K562 (cell line): Measurements from ENCODE around the gene EML2. TPM values are rescaled to one million over a fixed set of nuclear protein-coding genes. Genes with fewer than 3 reads are reported as not detected.

ENCODE experiments used
- ATAC-seq: fragments of 200-7000 bp; cut with Tn5 transposase; 3 replicates; pipeline ENCODE4 v1.9.1; 2020; ENCODE audit warnings: moderate library complexity
- BruUV-seq: library from RNA; stranded (reverse); fragments of 400-500 nt; replicated peaks from 2 replicates; lab custom pipeline; 2021; lab: Mats Ljungman, UMichigan
- CTCF ChIA-PET: fragments of 300-600 bp; formaldehyde crosslinking; extraction: SDS; loops from one replicate; lab custom pipeline; 2021; ENCODE audit warnings: low intra/inter-chr PET ratio; lab: Yijun Ruan, JAX
- POLR2A ChIA-PET: fragments of 300-600, 350-650 bp; sonication (Branson Sonifier 250); formaldehyde crosslinking; extraction: SDS; loops from one replicate; lab custom pipeline; 2021; ENCODE audit warnings: antibody characterized with exemption, inconsistent platforms; lab: Yijun Ruan, JAX
- DNase-seq, 4 experiments: peaks; one replicate each; pipeline versions ENCODE4 v3.0.0 to v3.0.0-alpha.2; 2011 to 2018; ENCODE audit warnings: low spot score in 3 of 4, mixed read lengths in 3 of 4; ENCODE audit errors: extremely low read depth in 1 of 4
- FAIRE-seq: peaks from 2 replicates; lab custom pipeline; 2011; peaks lifted over from hg19 to GRCh38; lab: Jason Lieb, UNC
- H2AFZ ChIP-seq: 2 replicates; pipeline ENCODE4 v1.6.0; 2011; ENCODE audit warnings: low read depth, low read length, control low read depth, inconsistent platforms
- H3K27ac ChIP-seq: fragments of 200-600 bp; 3 replicates; pipeline ENCODE4 v1.8.0; 2011; ENCODE audit warnings: low read depth, mild to moderate bottlenecking, control low read depth, inconsistent platforms, low read length, moderate library complexity, mixed read lengths; ENCODE audit errors: extremely low read depth
- H3K27me3 ChIP-seq, 2 experiments: fragments of 300-600 bp in 1 of 2; 2 replicates in 1 of 2; 3 replicates in 1 of 2; pipeline versions ENCODE4 v1.6.0 to v1.8.0; 2011; ENCODE audit warnings: inconsistent platforms in 2 of 2, low read length in 2 of 2, mild to moderate bottlenecking in 1 of 2, mixed read lengths in 1 of 2, moderate library complexity in 1 of 2; ENCODE audit not compliant: control insufficient read depth in 2 of 2, insufficient read depth in 2 of 2
- H3K36me3 ChIP-seq: fragments of 300-600 bp; 3 replicates; pipeline ENCODE4 v1.8.0; 2011; ENCODE audit warnings: mild to moderate bottlenecking, low read length, inconsistent platforms; ENCODE audit not compliant: control insufficient read depth, insufficient read depth
- H3K4me1 ChIP-seq, 2 experiments: fragments of 200-600 bp in 1 of 2; replicated peaks in 1 of 2; 2 replicates in 1 of 2; 3 replicates in 1 of 2; pipeline versions ENCODE4 v1.5.1 to v1.8.0; 2011; ENCODE audit warnings: inconsistent platforms in 2 of 2, low read length in 2 of 2, mild to moderate bottlenecking in 1 of 2, mixed read lengths in 1 of 2, moderate library complexity in 1 of 2; ENCODE audit not compliant: control insufficient read depth in 2 of 2, insufficient read depth in 2 of 2
- H3K4me2 ChIP-seq: 2 replicates; pipeline ENCODE4 v1.6.1; 2011; ENCODE audit warnings: low read length, control low read depth, inconsistent platforms, mixed read lengths; ENCODE audit not compliant: insufficient read depth
- H3K4me3 ChIP-seq: fragments of 200-600 bp; sonication (generic), shearing (Covaris generic); 2 replicates; pipeline ENCODE4 v1.5.1; 2016; ENCODE audit warnings: control low read depth, inconsistent platforms
- H3K79me2 ChIP-seq: fragments of 200-600 bp; 3 replicates; pipeline ENCODE4 v1.8.0; 2011; ENCODE audit warnings: low read length, inconsistent platforms; ENCODE audit not compliant: control insufficient read depth, insufficient read depth
- H3K9ac ChIP-seq, 2 experiments: 2 replicates each; pipeline versions ENCODE4 v1.6.0 to v1.6.1; 2011; ENCODE audit warnings: low read depth in 2 of 2, low read length in 2 of 2, control low read depth in 1 of 2, inconsistent platforms in 1 of 2, mild to moderate bottlenecking in 1 of 2, mixed read lengths in 1 of 2; ENCODE audit not compliant: insufficient read depth in 1 of 2
- H3K9me1 ChIP-seq: one replicate; pipeline ENCODE4 v1.6.0; 2011; ENCODE audit warnings: inconsistent platforms, mild to moderate bottlenecking, low read length, moderate library complexity; ENCODE audit not compliant: control insufficient read depth, insufficient read depth
- H3K9me3 ChIP-seq: replicated peaks from 2 replicates; pipeline ENCODE4 v1.5.1; 2011; ENCODE audit warnings: low read depth, low read length, inconsistent platforms; ENCODE audit not compliant: control insufficient read depth, insufficient read depth
- H4K20me1 ChIP-seq: replicated peaks from 2 replicates; pipeline ENCODE4 v1.6.1; 2011; ENCODE audit warnings: low read length, inconsistent platforms, mixed read lengths; ENCODE audit not compliant: control insufficient read depth, insufficient read depth
- BRF2 ChIP-seq: IDR thresholded peaks from 3 replicates; pipeline ENCODE4 v1.6.1; 2011; ENCODE audit warnings: borderline replicate concordance, mild to moderate bottlenecking; ENCODE audit not compliant: insufficient read length, insufficient read depth
- DIDO1 ChIP-seq: fragments of 450-650 bp; IDR thresholded peaks from 2 replicates; pipeline ENCODE4 v1.6.1; 2016; ENCODE audit warnings: low read depth, missing biosample characterization, missing genetic modification characterization
- HDAC1 ChIP-seq, 2 experiments: fragments of 450-650 bp; IDR thresholded peaks; 2 replicates each; pipeline ENCODE4 v1.6.1; 2016 to 2017; ENCODE audit warnings: inconsistent platforms in 1 of 2, mild to moderate bottlenecking in 1 of 2, moderate library complexity in 1 of 2
- HMGXB4 ChIP-seq: sonication (generic); formaldehyde crosslinking; IDR thresholded peaks from 2 replicates; pipeline ENCODE4 v1.8.1; 2023; ENCODE audit warnings: mild to moderate bottlenecking, missing genetic modification reagents
- MNT ChIP-seq, 2 experiments: fragments of 450-650 bp; conservative IDR thresholded peaks; 2 replicates each; pipeline ENCODE4 v1.6.1; 2017; ENCODE audit warnings: mild to moderate bottlenecking in 2 of 2, moderate library complexity in 2 of 2
- NR2F6 ChIP-seq: fragments of 450-650 bp; formaldehyde crosslinking; IDR thresholded peaks from 2 replicates; pipeline ENCODE4 v1.4.0; 2020; ENCODE audit warnings: mild to moderate bottlenecking
- PHF21A ChIP-seq: fragments of 450-650 bp; IDR thresholded peaks from 2 replicates; pipeline ENCODE4 v1.6.1; 2017; ENCODE audit warnings: low read depth, borderline replicate concordance
- PKNOX1 ChIP-seq: fragments of 450-650 bp; IDR thresholded peaks from 2 replicates; pipeline ENCODE4 v1.6.1; 2016
- RBM15 ChIP-seq: fragments of 200-400 bp; formaldehyde crosslinking; IDR thresholded peaks from 2 replicates; pipeline ENCODE4 v1.6.1; 2018; ENCODE audit warnings: mild to moderate bottlenecking, low read length, moderate library complexity; ENCODE audit not compliant: insufficient read depth
- SMARCE1 ChIP-seq: fragments of 450-650 bp; IDR thresholded peaks from 2 replicates; pipeline ENCODE4 v1.7.1; 2016; ENCODE audit warnings: mild to moderate bottlenecking
- ZKSCAN8 ChIP-seq: fragments of 200-800 bp; sonication (Bioruptor generic); IDR thresholded peaks from 2 replicates; pipeline ENCODE4 v1.6.1; 2016; ENCODE audit warnings: missing genetic modification characterization, missing compliant biosample characterization
- ZNF24 ChIP-seq: fragments of 450-650 bp; IDR thresholded peaks from 2 replicates; pipeline ENCODE4 v1.6.1; 2016
- WGBS: fragments of 100-300 bp; shearing (Covaris generic); methylation state at CpG from one replicate; pipeline ENCODE4 v1.1.6; 2016; ENCODE audit warnings: low coverage, mixed read lengths; ENCODE audit not compliant: insufficient coverage; ENCODE audit errors: missing lambda C conversion rate; 5-methylcytosine and 5-hydroxymethylcytosine counted together
- in situ Hi-C: fragments of 300-500 bp; cut with MboI; formaldehyde crosslinking; loops from 4 replicates; pipeline ENCODE4 v1.15.0; 2018; ENCODE audit warnings: inconsistent platforms, mixed read lengths
- intact Hi-C: fragments of 100-400 bp; cut with micrococcal nuclease; formaldehyde crosslinking; loops from 2 replicates; pipeline ENCODE4 v1.14.2; 2022
- polyA plus RNA-seq, 8 experiments: library from polyadenylated mRNA; depleted of rRNA in 4 of 8; stranded (reverse) in 5 of 8; unstranded in 3 of 8; fragments of >200 nt; fragmentation: Nextera tagmentation in 2 of 8; fragmentation: Illumina TruSeq in 1 of 8; extraction: Ambion mirVana in 2 of 8; extraction: Trizol in 1 of 8; gene quantifications; 2 replicates each; pipeline versions ENCODE4 v1.2.1 to v1.2.3, GENCODE V29; 2011 to 2014; ENCODE audit warnings: inconsistent platforms in 1 of 8, missing spikeins in 1 of 8
- total RNA-seq, 7 experiments: library from RNA; depleted of rRNA in 6 of 7; stranded (reverse); fragments of >200 nt in 6 of 7; fragmentation: Illumina TruSeq in 2 of 7; extraction: Trizol in 2 of 7; gene quantifications; 2 replicates each; pipeline versions ENCODE4 v1.2.1 to v1.2.3, GENCODE V29; 2011 to 2021; ENCODE audit warnings: low replicate concordance in 1 of 7
- TF ChIP-seq, protein P1 (sequence below): fragments of 450-650 bp; IDR thresholded peaks from 2 replicates; pipeline ENCODE4 v1.6.1; 2017; ENCODE audit warnings: antibody characterized with exemption, mild to moderate bottlenecking

EML2 gene
- total and polyA plus RNA-seq, 9 of the 15 experiments (the other 6 are each of a cell fraction or from before 2014, with no cell fraction given) = 2.6 to 69.6 (median 24.8) TPM

DNA sequence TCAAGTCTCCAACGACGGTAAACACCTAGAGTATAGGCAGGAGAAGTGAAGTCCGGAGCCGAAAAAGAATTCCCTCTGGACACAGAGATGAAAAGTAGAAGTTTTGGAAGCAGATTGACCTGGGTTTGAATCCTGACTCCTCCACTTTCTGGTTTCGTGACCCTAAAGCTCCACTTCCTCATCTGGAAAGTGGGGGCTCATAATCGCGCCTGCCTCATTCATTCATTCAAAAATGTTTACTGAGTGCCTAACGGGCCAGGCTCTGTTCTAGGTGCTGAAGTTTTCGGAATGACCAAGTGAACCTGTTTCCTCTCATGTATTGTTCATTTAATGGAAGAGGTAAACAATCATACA is 7.1 kb upstream of the EML2 start:
- intact Hi-C loops = no loop called here
- Histone ChIP-seq H3K36me3 (no peaks in the 10 kb centered on the region), H3K27me3 (no peaks in the 10 kb centered on the region), H3K4me1 (peaks cover 14 to 39% of the 10 kb centered on the region in 2 experiments; a peak in 4 of 5 replicates), H4K20me1 (no peaks in the 10 kb centered on the region), H3K9me1 (no peaks in the 10 kb centered on the region), H3K9ac (peak overlapping the region; percentile 53 to 73; a peak in 3 of 4 replicates), H3K27ac (peak overlapping the region; percentile 68), H3K4me2 (peak overlapping the region; percentile 79), H3K4me3 (peak overlapping the region; percentile 41), H3K79me2 (no peaks in the 10 kb centered on the region), H3K9me3 (no peaks in the 10 kb centered on the region), H2AFZ (peak overlapping the region; percentile 93)
- DNase-seq = no peak
- ATAC-seq = no peak
- no TSS peak for BruUV-seq
- in situ Hi-C loops = no loop called here
- CTCF ChIA-PET = interaction anchor here (0.6 kb wide), 1 partner anchor 162 kb away, joined by 3 read pairs; no protein-coding TSS in a partner anchor
- WGBS = 9% methylated on average over 8 of the region's 9 CpGs
- POLR2A ChIA-PET = interaction anchor here (0.6 to 1.4 kb wide), 8 partner anchors 21 to 178 kb away, joined by 3 to 12 read pairs (median 4); partner anchors contain the start of genes GIPR and SIX5
- FAIRE-seq = no peak
- TF ChIP-seq HDAC1 (IDR thresholded peaks at IDR 0.05) = 0 out of 4 replicates have a peak, but pooled peaks of 1 of the 2 experiments have one; percentile 34
- TF ChIP-seq DIDO1 (tag) = no peak
- no peak for TF ChIP-seq PHF21A
- TF ChIP-seq HMGXB4 (CRISPR knock-in tag) = no peak
- no peak for TF ChIP-seq NR2F6
- TF ChIP-seq ZNF24 = peak; percentile 97
- TF ChIP-seq MNT (conservative IDR thresholded peaks at IDR 0.05) = peak in 1 of 2 experiments; percentile 39; a peak in 3 of 4 replicates
- TF ChIP-seq RBM15 = no peak
- TF ChIP-seq ZKSCAN8 (CRISPR knock-in tag) = no peak
- TF ChIP-seq, protein P1, sequence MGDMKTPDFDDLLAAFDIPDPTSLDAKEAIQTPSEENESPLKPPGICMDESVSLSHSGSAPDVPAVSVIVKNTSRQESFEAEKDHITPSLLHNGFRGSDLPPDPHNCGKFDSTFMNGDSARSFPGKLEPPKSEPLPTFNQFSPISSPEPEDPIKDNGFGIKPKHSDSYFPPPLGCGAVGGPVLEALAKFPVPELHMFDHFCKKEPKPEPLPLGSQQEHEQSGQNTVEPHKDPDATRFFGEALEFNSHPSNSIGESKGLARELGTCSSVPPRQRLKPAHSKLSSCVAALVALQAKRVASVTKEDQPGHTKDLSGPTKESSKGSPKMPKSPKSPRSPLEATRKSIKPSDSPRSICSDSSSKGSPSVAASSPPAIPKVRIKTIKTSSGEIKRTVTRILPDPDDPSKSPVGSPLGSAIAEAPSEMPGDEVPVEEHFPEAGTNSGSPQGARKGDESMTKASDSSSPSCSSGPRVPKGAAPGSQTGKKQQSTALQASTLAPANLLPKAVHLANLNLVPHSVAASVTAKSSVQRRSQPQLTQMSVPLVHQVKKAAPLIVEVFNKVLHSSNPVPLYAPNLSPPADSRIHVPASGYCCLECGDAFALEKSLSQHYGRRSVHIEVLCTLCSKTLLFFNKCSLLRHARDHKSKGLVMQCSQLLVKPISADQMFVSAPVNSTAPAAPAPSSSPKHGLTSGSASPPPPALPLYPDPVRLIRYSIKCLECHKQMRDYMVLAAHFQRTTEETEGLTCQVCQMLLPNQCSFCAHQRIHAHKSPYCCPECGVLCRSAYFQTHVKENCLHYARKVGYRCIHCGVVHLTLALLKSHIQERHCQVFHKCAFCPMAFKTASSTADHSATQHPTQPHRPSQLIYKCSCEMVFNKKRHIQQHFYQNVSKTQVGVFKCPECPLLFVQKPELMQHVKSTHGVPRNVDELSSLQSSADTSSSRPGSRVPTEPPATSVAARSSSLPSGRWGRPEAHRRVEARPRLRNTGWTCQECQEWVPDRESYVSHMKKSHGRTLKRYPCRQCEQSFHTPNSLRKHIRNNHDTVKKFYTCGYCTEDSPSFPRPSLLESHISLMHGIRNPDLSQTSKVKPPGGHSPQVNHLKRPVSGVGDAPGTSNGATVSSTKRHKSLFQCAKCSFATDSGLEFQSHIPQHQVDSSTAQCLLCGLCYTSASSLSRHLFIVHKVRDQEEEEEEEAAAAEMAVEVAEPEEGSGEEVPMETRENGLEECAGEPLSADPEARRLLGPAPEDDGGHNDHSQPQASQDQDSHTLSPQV = no peak
- TF ChIP-seq SMARCE1 = no peak
- no peak for TF ChIP-seq PKNOX1
- no peak for TF ChIP-seq BRF2
